Activated naive CD4-positive, alpha-beta T cell treated with anti-CD3 and anti-CD28 coated beads for 36 hours (primary cell): ENCODE measurements around the gene LHFPL6. TPM values are rescaled to one million over a fixed set of nuclear protein-coding genes. Genes with fewer than 3 reads are reported as not detected.

Source experiments
- CTCF ChIA-PET: fragments of 350-600 bp; sonication (Branson Sonifier 250); formaldehyde crosslinking; loops from one replicate; lab custom pipeline; 2021; ENCODE audit warnings: antibody characterized with exemption; lab: Charles Lee
- DNase-seq: peaks from one replicate; pipeline ENCODE4 v3.0.0-alpha.2; 2020
- H3K27ac Mint-ChIP-seq: one replicate; pipeline ENCODE4 v1.8.0; 2021; ENCODE audit warnings: mild to moderate bottlenecking, mixed read lengths
- H3K27me3 Mint-ChIP-seq: one replicate; pipeline ENCODE4 v1.8.0; 2021; ENCODE audit warnings: low read depth, mixed read lengths
- H3K36me3 Mint-ChIP-seq: one replicate; pipeline ENCODE4 v1.8.0; 2021; ENCODE audit warnings: low read depth, mixed read lengths
- H3K4me1 Mint-ChIP-seq: one replicate; pipeline ENCODE4 v1.8.0; 2021; ENCODE audit warnings: low read depth, mixed read lengths
- H3K4me3 Mint-ChIP-seq: one replicate; pipeline ENCODE4 v1.8.0; 2021; ENCODE audit warnings: mild to moderate bottlenecking, moderate library complexity, mixed read lengths
- H3K9me3 Mint-ChIP-seq: one replicate; pipeline ENCODE4 v1.8.0; 2021; ENCODE audit warnings: mixed read lengths
- intact Hi-C: fragments of 100-400 bp; cut with micrococcal nuclease; formaldehyde crosslinking; loops from one replicate; pipeline ENCODE4 v1.15.1; 2023
- total RNA-seq, 2 experiments: library from RNA; stranded (reverse); gene quantifications; one replicate each; pipeline ENCODE4 v1.2.3, GENCODE V29; 2021

The LHFPL6 gene
- total RNA-seq = 1 to 10 TPM; 1.2 to 1.5 TPM

DNA sequence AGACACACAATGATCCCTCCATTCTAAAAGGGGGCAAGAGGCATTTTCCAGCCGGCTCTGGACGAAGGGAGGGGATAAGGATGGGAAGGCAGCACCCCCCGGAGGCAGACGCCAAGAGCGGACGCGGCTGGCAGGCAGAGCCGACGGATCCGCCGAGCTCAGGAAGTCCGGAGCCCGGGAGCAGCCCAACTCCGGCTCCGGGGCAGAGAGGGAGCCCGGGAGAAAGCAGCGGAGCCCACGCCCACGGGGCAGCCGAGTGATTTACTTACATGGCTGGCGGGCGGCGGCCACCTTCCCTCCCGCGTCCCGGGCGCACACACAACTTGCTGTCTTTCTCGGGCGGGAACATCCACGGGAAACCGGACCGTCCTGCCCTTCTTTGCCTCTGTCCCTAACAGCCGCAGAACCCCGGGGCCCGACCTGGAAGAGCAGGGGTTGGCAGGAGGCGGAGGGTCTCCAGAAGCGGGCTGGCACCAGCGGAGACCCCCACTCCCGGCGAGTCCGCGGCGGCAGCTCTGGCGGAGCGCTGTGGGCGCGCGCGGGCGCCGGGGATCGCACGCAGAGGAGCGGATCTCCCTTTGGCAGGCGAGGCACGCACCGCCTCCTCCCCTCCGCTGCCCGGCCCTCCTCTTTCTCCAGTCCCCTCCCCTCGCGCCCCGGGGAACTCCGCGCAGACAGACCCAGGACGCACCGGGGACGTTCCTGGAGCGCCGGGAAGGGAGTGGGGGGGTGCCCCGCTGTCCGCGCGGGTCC lies at the start of gene LHFPL6:
TSS of gene LHFPL6 (minus strand) at position 580 of the 753 bp plus-strand sequence.
- Mint-ChIP-seq H3K27me3 (peaks cover 41% of the 10 kb centered on the region), H3K4me3 (peak within 1 kb of the TSS; percentile 73), H3K36me3 (no peaks in the 10 kb centered on the region), H3K27ac (no peak within 1 kb of the TSS), H3K4me1 (peaks cover 11% of the 10 kb centered on the region), H3K9me3 (no peaks in the 10 kb centered on the region)
- peak; percentile 85 for DNase-seq
- CTCF ChIA-PET = interaction anchor here (0.6 to 1.6 kb wide), 3 partner anchors 9 to 75 kb away, joined by 3 to 7 read pairs (median 4); no protein-coding TSS in a partner anchor
- intact Hi-C loops = loop anchor here (1.0 to 2.0 kb wide), 4 partner anchors 14 to 564 kb away; partner anchors contain the start of genes COG6, NHLRC3 and PROSER1

- DNase-seq = no peak
- H3K27ac Mint-ChIP-seq = no peak overlapping the region
- intact Hi-C loops = no loop called here
- H3K36me3 Mint-ChIP-seq = no peaks in the 10 kb centered on the region
- CTCF ChIA-PET = no interaction called here
- H3K4me3 Mint-ChIP-seq = no peak overlapping the region
- H3K27me3 Mint-ChIP-seq = peaks cover under 1% of the 10 kb centered on the region
- H3K4me1 Mint-ChIP-seq = no peaks in the 10 kb centered on the region
- no peaks in the 10 kb centered on the region for H3K9me3 Mint-ChIP-seq
Measured at GRCh38 chr13:39646122-39646521, 43.1 kb upstream of the LHFPL6 start.

DNA sequence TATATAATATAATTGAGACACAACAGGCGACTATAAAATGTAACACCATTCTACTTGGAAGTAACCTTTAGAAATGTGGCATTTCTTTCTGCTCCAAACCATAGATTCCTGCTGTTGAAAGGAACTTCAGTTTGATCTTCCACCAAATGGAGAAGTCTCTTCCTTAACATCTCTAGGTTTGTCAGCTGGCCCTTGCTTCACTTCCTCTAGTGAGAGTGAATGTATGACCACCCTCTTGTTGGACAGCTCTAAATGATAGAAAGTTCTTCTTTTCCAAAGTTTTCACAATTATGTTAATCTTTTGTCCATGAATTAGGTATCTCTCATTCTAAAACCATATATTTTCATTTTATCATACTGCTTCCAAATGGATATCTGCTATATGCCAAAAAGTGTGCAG lies 38.7 kb upstream of the LHFPL6 start:
- Mint-ChIP-seq H3K27ac (no peak overlapping the region), H3K4me3 (no peak overlapping the region), H3K27me3 (peaks cover 14% of the 10 kb centered on the region), H3K4me1 (no peaks in the 10 kb centered on the region), H3K36me3 (no peaks in the 10 kb centered on the region), H3K9me3 (peaks cover 4% of the 10 kb centered on the region)
- intact Hi-C loops = no loop called here
- CTCF ChIA-PET = interaction anchor here (1.0 kb wide), 1 partner anchor 25 kb away, joined by 3 read pairs; no protein-coding TSS in a partner anchor
- no peak for DNase-seq

- H3K9me3 Mint-ChIP-seq = peaks cover 4% of the 10 kb centered on the region
- intact Hi-C loops = no loop called here
- CTCF ChIA-PET = no interaction called here
Measured at GRCh38 chr13:39637890-39638289, 34.9 kb upstream of the LHFPL6 start.

GRCh38 chr13:39635564-39635963 lies 32.6 kb upstream of the LHFPL6 start:
- Mint-ChIP-seq H3K27me3 (peaks cover 18% of the 10 kb centered on the region), H3K36me3 (peaks cover 1% of the 10 kb centered on the region), H3K4me3 (no peak overlapping the region), H3K27ac (no peak overlapping the region), H3K9me3 (peaks cover 17% of the 10 kb centered on the region), H3K4me1 (no peaks in the 10 kb centered on the region)
- intact Hi-C loops = no loop called here
- CTCF ChIA-PET = interaction anchor here (1.5 kb wide), 1 partner anchor 23 kb away, joined by 3 read pairs; no protein-coding TSS in a partner anchor
- no peak for DNase-seq

More at GRCh38 chr13:39637890-39638289, 34.9 kb upstream of the LHFPL6 start:
- Mint-ChIP-seq H3K4me1 (no peaks in the 10 kb centered on the region), H3K27me3 (peaks cover 14% of the 10 kb centered on the region), H3K4me3 (no peak overlapping the region), H3K36me3 (no peaks in the 10 kb centered on the region), H3K27ac (no peak overlapping the region)
- no peak for DNase-seq

DNA sequence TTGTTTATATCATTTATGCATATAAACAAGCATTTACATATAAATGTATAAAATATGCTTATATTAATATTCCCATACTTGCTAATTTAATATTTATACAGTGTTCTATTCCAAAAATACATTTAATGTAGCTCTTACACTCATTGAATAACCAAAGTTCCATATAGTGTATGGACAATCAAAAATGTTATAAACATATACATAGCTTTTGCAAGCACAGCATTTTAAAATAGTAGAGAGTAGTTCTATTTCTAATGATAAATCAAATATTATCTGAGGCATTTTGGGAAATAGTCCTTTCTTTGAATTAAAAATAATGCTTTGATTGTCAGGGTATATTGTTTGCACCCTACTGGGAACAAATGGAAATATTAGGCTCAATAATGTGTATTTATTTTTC lies 30.0 kb upstream of the LHFPL6 start:
- Mint-ChIP-seq H3K27ac (no peak overlapping the region), H3K9me3 (peaks cover 17% of the 10 kb centered on the region), H3K36me3 (peaks cover 1% of the 10 kb centered on the region), H3K4me3 (no peak overlapping the region), H3K27me3 (peaks cover 12% of the 10 kb centered on the region), H3K4me1 (no peaks in the 10 kb centered on the region)
- intact Hi-C loops = no loop called here
- CTCF ChIA-PET = interaction anchor here (0.8 kb wide), 1 partner anchor 17 kb away, joined by 5 read pairs; no protein-coding TSS in a partner anchor
- DNase-seq = no peak

GRCh38 chr13:39631307-39631706 lies 28.3 kb upstream of the LHFPL6 start:
- DNase-seq = no peak
- Mint-ChIP-seq H3K36me3 (peaks cover 1% of the 10 kb centered on the region), H3K4me3 (no peak overlapping the region), H3K27me3 (peaks cover 6% of the 10 kb centered on the region), H3K4me1 (no peaks in the 10 kb centered on the region), H3K27ac (no peak overlapping the region), H3K9me3 (peaks cover 14% of the 10 kb centered on the region)
- intact Hi-C loops = no loop called here
- CTCF ChIA-PET = interaction anchor here (1.0 kb wide), 1 partner anchor 19 kb away, joined by 3 read pairs; no protein-coding TSS in a partner anchor

- H3K9me3 Mint-ChIP-seq = no peaks in the 10 kb centered on the region
Measured at GRCh38 chr13:39623466-39623865, 20.5 kb upstream of the LHFPL6 start.

DNA sequence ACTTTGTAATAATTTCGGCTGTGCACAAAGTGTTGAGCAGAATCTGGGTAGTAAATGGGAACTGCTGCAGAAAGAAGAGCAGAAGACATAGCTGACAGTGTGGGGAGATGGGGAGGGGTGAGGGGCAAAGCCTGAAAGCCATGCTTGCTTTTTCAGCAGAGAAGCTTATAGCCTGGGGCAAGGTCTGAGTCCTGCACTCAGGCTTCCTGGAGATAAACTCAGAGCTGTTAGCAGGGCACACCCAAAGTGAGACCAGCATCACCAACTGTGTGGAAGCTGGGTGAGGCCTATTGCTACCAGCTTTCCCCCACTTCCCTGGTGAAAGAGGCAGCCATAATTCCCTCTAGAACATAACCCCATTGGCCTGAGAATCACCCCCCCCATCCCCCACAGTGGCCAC lies 15.6 kb upstream of the LHFPL6 start:
- Mint-ChIP-seq H3K27me3 (peaks cover 7% of the 10 kb centered on the region), H3K36me3 (no peaks in the 10 kb centered on the region), H3K4me3 (no peak overlapping the region), H3K9me3 (no peaks in the 10 kb centered on the region), H3K27ac (no peak overlapping the region), H3K4me1 (no peaks in the 10 kb centered on the region)
- intact Hi-C loops = no loop called here
- CTCF ChIA-PET = interaction anchor here (1.0 to 1.2 kb wide), 3 partner anchors 14 to 523 kb away, joined by 3 read pairs; no protein-coding TSS in a partner anchor
- no peak for DNase-seq

More at GRCh38 chr13:39623466-39623865, 20.5 kb upstream of the LHFPL6 start:
- H3K4me1 Mint-ChIP-seq = no peaks in the 10 kb centered on the region
- DNase-seq = no peak
- CTCF ChIA-PET = interaction anchor here (1.4 kb wide), 1 partner anchor 11 kb away, joined by 4 read pairs; no protein-coding TSS in a partner anchor
- peaks cover 7% of the 10 kb centered on the region for H3K27me3 Mint-ChIP-seq
- no peak overlapping the region for H3K4me3 Mint-ChIP-seq
- H3K36me3 Mint-ChIP-seq = no peaks in the 10 kb centered on the region
- no peak overlapping the region for H3K27ac Mint-ChIP-seq
- intact Hi-C loops = no loop called here

DNA sequence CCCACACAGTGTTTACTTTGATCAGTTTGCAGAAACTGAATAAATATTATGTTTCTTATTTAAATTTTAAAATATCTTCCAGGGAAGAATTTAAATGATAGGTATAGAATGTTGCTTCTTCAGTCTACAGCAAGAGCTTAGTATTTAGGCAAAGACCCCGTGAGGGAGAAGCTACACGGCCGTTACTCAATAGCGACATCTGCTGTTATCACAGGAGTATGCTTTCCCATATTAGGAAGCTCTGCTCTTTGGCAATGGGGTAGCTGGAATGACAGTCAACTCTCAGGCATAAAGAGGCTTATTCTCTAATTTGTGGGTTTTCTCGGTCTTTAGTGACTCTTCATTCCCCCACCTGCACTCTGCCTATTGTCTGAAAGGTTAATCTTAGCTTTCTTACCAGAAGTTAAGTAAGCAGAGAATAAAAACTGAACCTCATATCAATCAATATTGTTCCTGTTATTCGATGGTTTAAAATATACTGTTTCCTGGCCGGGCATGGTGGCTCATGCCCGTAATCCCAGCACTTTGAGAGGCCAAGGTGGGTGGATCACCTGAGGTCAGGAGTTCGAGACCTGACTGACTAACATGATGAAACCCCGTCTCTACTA lies 13.2 kb upstream of the LHFPL6 start:
- no peak overlapping the region for H3K4me3 Mint-ChIP-seq
- H3K9me3 Mint-ChIP-seq = no peaks in the 10 kb centered on the region
- no peaks in the 10 kb centered on the region for H3K36me3 Mint-ChIP-seq
- H3K27ac Mint-ChIP-seq = no peak overlapping the region
- no peaks in the 10 kb centered on the region for H3K4me1 Mint-ChIP-seq
- peaks cover 5% of the 10 kb centered on the region for H3K27me3 Mint-ChIP-seq
- DNase-seq = peak; percentile 51
- intact Hi-C loops = loop anchor here (1.0 to 2.0 kb wide), 2 partner anchors 13 to 61 kb away; partner anchors contain the start of gene LHFPL6
- CTCF ChIA-PET = interaction anchor here (0.6 to 1.6 kb wide), 33 partner anchors 10 to 794 kb away, joined by 3 to 11 read pairs (median 3); no protein-coding TSS in a partner anchor

DNA sequence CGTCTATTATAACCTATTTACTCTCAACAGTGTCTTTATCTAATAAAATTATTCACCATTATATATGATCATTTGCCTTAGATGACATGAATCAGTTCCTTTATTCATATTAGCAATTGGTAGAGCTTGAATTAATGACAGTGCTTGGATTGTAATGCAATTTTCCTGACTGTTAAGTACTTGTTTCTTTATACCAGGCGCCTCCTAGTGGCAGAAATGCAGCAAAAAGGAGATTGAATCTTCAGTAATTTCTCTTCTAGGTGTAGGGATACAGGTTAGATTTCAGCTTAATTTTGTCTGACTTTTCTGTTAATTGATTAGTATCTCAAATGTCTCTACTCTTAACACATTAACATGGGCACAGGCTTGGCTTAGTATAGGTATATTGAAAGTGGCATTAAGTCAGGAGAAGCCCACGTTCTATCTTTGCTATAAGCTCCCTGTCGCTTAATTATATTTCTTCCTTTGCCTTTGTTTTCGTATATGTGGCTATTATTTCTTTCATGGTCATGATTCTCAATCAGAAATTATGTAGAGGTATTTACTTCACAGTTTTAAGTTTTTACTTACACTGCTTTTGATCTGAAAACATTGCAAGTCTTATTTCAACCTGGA lies 9.1 kb upstream of the LHFPL6 start:
- Mint-ChIP-seq H3K4me1 (no peaks in the 10 kb centered on the region), H3K4me3 (no peak overlapping the region), H3K36me3 (no peaks in the 10 kb centered on the region), H3K27ac (no peak overlapping the region), H3K9me3 (no peaks in the 10 kb centered on the region), H3K27me3 (peaks cover 5% of the 10 kb centered on the region)
- CTCF ChIA-PET = interaction anchor here (0.6 to 3.5 kb wide), 44 partner anchors 8 to 587 kb away, joined by 3 to 16 read pairs (median 3); partner anchors contain the start of genes LHFPL6 and NHLRC3
- intact Hi-C loops = loop anchor here (1.0 to 5.0 kb wide), 5 partner anchors 197 to 640 kb away; no protein-coding TSS in a partner anchor
- peak; percentile 81 for DNase-seq

GRCh38 chr13:39607876-39608275 lies 4.9 kb upstream of the LHFPL6 start:
- intact Hi-C loops = no loop called here
- no peak for DNase-seq
- no peaks in the 10 kb centered on the region for H3K36me3 Mint-ChIP-seq

More at GRCh38 chr13:39607876-39608275, 4.9 kb upstream of the LHFPL6 start:
- peaks cover 6% of the 10 kb centered on the region for H3K4me1 Mint-ChIP-seq
- H3K27ac Mint-ChIP-seq = no peak overlapping the region
- H3K27me3 Mint-ChIP-seq = peaks cover 17% of the 10 kb centered on the region
- CTCF ChIA-PET = interaction anchor here (3.1 kb wide), 1 partner anchor 8 kb away, joined by 11 read pairs; no protein-coding TSS in a partner anchor
- H3K4me3 Mint-ChIP-seq = no peak overlapping the region
- no peaks in the 10 kb centered on the region for H3K9me3 Mint-ChIP-seq
